Transverse colon (tissue), 4 donors: ENCODE data around the gene CBX8. TPM values are rescaled to one million over a fixed set of nuclear protein-coding genes. Genes with fewer than 3 reads are reported as not detected.
"Not testable (repeated sequence)": the region's sequence is repeated elsewhere in the genome, so short reads cannot be mapped to it uniquely, and the experiment has no call there.

Source experiments
- DNase-seq: peaks from one replicate; pipeline ENCODE4 v3.0.0-alpha.2; 2019
- H3K27ac ChIP-seq, 4 donors: fragments of 200-600 bp; sonication (generic); 2 replicates each; pipeline ENCODE4 v1.5.1; 2016 to 2018; ENCODE audit warnings: inconsistent platforms in 4 of 4
- H3K27me3 ChIP-seq: fragments of 200-600 bp; sonication (generic); 2 replicates; pipeline ENCODE4 v1.5.1; 2017; ENCODE audit warnings: inconsistent platforms
- H3K36me3 ChIP-seq, 4 donors: fragments of 200-600 bp; sonication (generic); 2 replicates each; pipeline ENCODE4 v1.5.1; 2017 to 2019; ENCODE audit warnings: inconsistent platforms in 4 of 4
- H3K4me1 ChIP-seq, 4 donors: fragments of 200-600 bp; sonication (generic); 2 replicates each; pipeline ENCODE4 v1.5.1; 2017 to 2020; ENCODE audit warnings: inconsistent platforms in 4 of 4
- H3K4me3 ChIP-seq, 4 donors: fragments of 200-600 bp; sonication (generic); 1 replicate in 1 of 4; 2 replicates in 3 of 4; pipeline versions ENCODE4 v1.5.1 to v1.6.1; 2017 to 2019; ENCODE audit warnings: inconsistent platforms in 4 of 4
- H3K9me3 ChIP-seq, 2 donors: fragments of 200-600 bp; sonication (generic); 2 replicates each; pipeline ENCODE4 v1.5.1; 2017 to 2019; ENCODE audit warnings: inconsistent platforms in 2 of 2
- EP300 ChIP-seq: sonication (generic); formaldehyde crosslinking; IDR thresholded peaks from one replicate; pipeline ENCODE4 v1.6.1; 2017; ENCODE audit warnings: antibody characterized with exemption, low read depth
- POLR2A ChIP-seq: fragments of 450-650 bp; IDR thresholded peaks from one replicate; pipeline ENCODE4 v1.6.1; 2016; ENCODE audit warnings: antibody characterized with exemption, mild to moderate bottlenecking, moderate library complexity
- POLR2AphosphoS5 ChIP-seq, 3 donors: sonication (generic); formaldehyde crosslinking; IDR thresholded peaks; one replicate each; pipeline ENCODE4 v1.6.1; 2016; ENCODE audit warnings: antibody characterized with exemption in 3 of 3
- WGBS, 2 donors: methylation state at CpG; one replicate each; pipeline ENCODE4 v1.1.5; 2018; ENCODE audit warnings: low coverage in 1 of 2; 5-methylcytosine and 5-hydroxymethylcytosine counted together
- in situ Hi-C, 4 donors: fragments of 200-750 bp; cut with MboI; loops; one replicate each; pipeline versions ENCODE4 v1.15.0 to v1.15.1; 2017; ENCODE audit warnings: low sequenced_read_pairs in 3 of 4, low pct_ligation_motif_present in 1 of 4, low pct_unique_long_range_greater_than_20kb in 1 of 4
- intact Hi-C: fragments of 100-400 bp; cut with DNase I; formaldehyde crosslinking; loops from one replicate; pipeline ENCODE4 v1.15.1; 2023; ENCODE audit warnings: low total_unique reads
- total RNA-seq, 4 donors: library from RNA; depleted of rRNA; stranded (reverse); fragments of >200 nt; gene quantifications; one replicate each; pipeline ENCODE4 v1.1.0, GENCODE V29; 2016
- TF ChIP-seq, protein P1 (sequence below), 5 experiments: fragments of 200-600 bp in 3 of 5; fragments of 450-650 bp in 2 of 5; sonication (generic) in 3 of 5; IDR thresholded peaks; 1 replicate in 2 of 5; 2 replicates in 3 of 5; pipeline ENCODE4 v1.5.1; 2016 to 2017; ENCODE audit warnings: antibody characterized with exemption in 5 of 5, inconsistent platforms in 3 of 5, mild to moderate bottlenecking in 2 of 5, moderate library complexity in 1 of 5

CBX8 gene
- total RNA-seq, 4 donors from 2014 or later: 1.5 to 4.4 (median 3.1) TPM

DNA sequence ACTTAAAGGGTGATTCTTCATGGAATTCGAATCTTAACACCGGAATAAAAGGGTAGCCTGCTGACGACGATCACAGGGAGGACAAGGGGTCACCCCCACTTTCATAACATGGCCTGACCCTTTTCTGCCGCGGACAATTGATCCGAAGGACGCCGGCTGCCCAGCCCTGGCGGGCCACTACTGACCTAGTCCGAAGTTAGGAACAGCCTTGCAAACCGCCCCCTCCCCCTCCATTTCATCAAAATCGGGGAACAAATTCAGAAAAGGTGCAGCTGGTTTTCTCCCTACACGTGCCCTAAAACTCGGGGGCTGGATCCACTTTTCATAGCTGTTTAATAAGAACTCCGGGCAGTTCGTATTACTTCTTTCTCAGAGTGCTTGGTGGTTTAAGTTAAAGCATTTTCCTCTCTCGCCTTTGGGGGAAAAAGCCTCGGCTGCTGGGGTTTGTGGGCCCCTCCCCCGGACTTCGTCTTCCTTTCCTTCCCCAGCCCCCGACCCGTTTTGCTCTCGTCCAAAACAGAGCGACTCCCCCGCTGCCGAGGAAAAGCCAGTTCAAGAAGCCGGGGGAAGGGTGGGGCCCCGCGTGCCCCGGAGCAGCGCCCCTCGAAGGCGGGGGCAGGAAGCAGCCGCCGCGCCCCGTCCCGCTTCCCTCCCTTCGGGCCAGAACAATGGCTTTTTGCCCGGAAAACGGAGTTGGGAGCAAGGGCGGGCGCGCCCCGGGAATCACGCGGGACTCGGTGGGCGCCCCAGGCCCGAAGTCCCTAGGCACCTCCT is 19.6 kb downstream of the CBX8 start:
- DNase-seq: peak; percentile 52
- in situ Hi-C loops: no loop called here
- intact Hi-C loops: no loop called here
- TF ChIP-seq, protein P1, sequence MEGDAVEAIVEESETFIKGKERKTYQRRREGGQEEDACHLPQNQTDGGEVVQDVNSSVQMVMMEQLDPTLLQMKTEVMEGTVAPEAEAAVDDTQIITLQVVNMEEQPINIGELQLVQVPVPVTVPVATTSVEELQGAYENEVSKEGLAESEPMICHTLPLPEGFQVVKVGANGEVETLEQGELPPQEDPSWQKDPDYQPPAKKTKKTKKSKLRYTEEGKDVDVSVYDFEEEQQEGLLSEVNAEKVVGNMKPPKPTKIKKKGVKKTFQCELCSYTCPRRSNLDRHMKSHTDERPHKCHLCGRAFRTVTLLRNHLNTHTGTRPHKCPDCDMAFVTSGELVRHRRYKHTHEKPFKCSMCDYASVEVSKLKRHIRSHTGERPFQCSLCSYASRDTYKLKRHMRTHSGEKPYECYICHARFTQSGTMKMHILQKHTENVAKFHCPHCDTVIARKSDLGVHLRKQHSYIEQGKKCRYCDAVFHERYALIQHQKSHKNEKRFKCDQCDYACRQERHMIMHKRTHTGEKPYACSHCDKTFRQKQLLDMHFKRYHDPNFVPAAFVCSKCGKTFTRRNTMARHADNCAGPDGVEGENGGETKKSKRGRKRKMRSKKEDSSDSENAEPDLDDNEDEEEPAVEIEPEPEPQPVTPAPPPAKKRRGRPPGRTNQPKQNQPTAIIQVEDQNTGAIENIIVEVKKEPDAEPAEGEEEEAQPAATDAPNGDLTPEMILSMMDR (IDR thresholded peaks at IDR 0.05): peak in 1 of 5 experiments; percentile 6
- TF ChIP-seq POLR2A: no peak
- TF ChIP-seq POLR2AphosphoS5 (IDR thresholded peaks at IDR 0.05): no peak
- TF ChIP-seq EP300: no peak
- peaks cover 4 to 25% (median 21%) of the 10 kb centered on the region in 4 donors for H3K4me1 ChIP-seq
- peak overlapping the region; percentile 29 to 60 (median 42) for H3K4me3 ChIP-seq
- peak overlapping the region in 1 of 4 donors; percentile 33 for H3K27ac ChIP-seq
- no peaks in the 10 kb centered on the region for H3K36me3 ChIP-seq
- H3K27me3 ChIP-seq: peaks cover 96% of the 10 kb centered on the region
- no peaks in the 10 kb centered on the region for H3K9me3 ChIP-seq
- 9% methylated on average over 39 of the region's 51 CpGs; no CpG with 5 or more reads in 1 of the 2 donors for WGBS, 2 donors

- Histone ChIP-seq H3K36me3 (no peaks in the 10 kb centered on the region), H3K27ac (peak overlapping the region in 1 of 4 donors; percentile 33), H3K4me3 (no peak overlapping the region), H3K9me3 (no peaks in the 10 kb centered on the region), H3K27me3 (peaks cover 96% of the 10 kb centered on the region), H3K4me1 (peaks cover 4 to 25% (median 21%) of the 10 kb centered on the region in 4 donors)
- WGBS, 2 donors: 35 to 42% methylated on average over 8 to 11 of the region's 11 CpGs
- no peak for DNase-seq
- TF ChIP-seq POLR2AphosphoS5 (IDR thresholded peaks at IDR 0.05) (peak in 2 of 3 donors; percentile 7 to 51), POLR2A (no peak)
- TF ChIP-seq, protein P1 (IDR thresholded peaks at IDR 0.05): peak in 1 of 5 experiments; percentile 22
- intact Hi-C loops: no loop called here
- in situ Hi-C loops: no loop called here
Measured at GRCh38 chr17:79776376-79777119, 20.3 kb downstream of the CBX8 start.

DNA sequence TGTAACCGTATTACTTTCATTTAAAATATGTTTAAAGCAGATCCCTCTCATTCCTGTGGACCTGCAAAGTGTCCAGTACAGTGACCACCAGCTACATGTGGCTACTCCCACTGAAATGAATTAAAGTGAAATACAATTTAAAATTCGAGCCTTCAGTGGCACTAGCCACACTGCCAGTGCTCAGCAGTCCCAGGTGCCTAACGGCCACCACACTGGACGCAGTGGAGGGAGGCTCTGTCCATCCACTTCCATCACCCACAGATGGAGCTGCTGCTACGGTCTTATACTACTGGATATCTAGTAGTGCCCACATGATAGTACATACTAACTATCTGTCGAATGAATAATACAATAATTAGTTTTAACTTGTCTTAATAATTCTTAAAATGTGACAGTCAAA is 21.2 kb downstream of the CBX8 start:
- TF ChIP-seq EP300 (no peak), POLR2A (no peak), POLR2AphosphoS5 (IDR thresholded peaks at IDR 0.05) (no peak)
- TF ChIP-seq, protein P1 (IDR thresholded peaks at IDR 0.05): no peak
- H3K4me3 ChIP-seq: no peak overlapping the region
- DNase-seq: no peak
- in situ Hi-C loops: no loop called here
- intact Hi-C loops: no loop called here
- H3K9me3 ChIP-seq: no peaks in the 10 kb centered on the region
- no peak overlapping the region for H3K27ac ChIP-seq
- 71 to 81% methylated on average over 4 to 6 of the region's 6 CpGs for WGBS, 2 donors
- H3K27me3 ChIP-seq: peaks cover 93% of the 10 kb centered on the region
- H3K4me1 ChIP-seq: peaks cover 4 to 25% (median 21%) of the 10 kb centered on the region in 4 donors
- H3K36me3 ChIP-seq: no peaks in the 10 kb centered on the region

DNA sequence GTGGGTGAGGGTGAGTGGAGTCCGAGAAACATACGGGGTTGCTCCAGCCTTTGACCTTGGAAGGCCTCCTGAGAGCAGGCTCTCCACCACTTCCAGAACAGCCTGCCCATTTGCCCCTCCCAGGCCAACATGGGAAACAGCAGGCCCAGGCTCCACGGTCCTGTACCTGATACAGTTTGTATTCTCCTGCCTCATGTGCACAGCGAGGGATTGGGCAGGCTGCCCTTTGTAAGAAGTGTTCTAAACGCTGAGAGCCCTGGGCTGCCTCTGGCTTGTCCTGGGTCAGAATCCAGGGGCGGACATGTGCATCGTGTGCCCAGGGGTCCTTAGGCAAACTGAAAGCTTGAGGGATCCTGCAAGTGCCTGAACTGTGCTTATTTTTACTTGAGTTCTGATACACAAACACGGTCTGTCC is 22.3 kb downstream of the CBX8 start:
- Histone ChIP-seq H3K27ac (no peak overlapping the region), H3K36me3 (no peaks in the 10 kb centered on the region)
- intact Hi-C loops: no loop called here

DNA sequence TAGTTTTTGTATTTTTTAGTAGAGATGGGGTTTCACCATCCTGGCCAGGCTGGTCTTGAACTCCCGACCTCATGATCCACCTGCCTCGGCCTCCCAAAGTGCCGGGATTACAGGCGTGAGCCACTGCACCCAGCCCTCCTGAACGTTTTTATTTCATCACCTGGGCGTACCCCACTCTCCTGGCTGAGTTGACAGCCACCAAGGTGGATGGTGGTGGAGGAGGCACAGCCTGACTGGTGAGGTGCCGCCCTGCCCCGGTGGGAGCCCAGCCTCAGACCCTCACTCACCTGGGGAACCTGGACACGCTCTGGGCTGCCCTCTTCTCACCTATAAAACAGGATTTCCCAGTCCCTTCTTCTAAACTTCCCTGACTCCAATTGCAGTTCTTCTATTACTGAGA is 24.2 kb downstream of the CBX8 start:
- H3K4me3 ChIP-seq, H3K9me3 ChIP-seq, H3K36me3 ChIP-seq, H3K27ac ChIP-seq, DNase-seq, intact Hi-C loops, in situ Hi-C loops: not testable (repeated sequence)
- H3K4me1 ChIP-seq: peaks cover 0 to 14% (median 8%) of the 10 kb centered on the region in 4 donors
- 56 to 61% methylated on average over 4 to 9 of the region's 9 CpGs for WGBS, 2 donors
- peaks cover 81% of the 10 kb centered on the region for H3K27me3 ChIP-seq

More for the DNA sequence above, 22.3 kb downstream of the CBX8 start:
- no peak for DNase-seq
- Histone ChIP-seq H3K27me3 (peaks cover 91% of the 10 kb centered on the region), H3K4me1 (peaks cover 4 to 25% (median 21%) of the 10 kb centered on the region in 4 donors), H3K9me3 (no peaks in the 10 kb centered on the region), H3K4me3 (no peak overlapping the region)
- in situ Hi-C loops: no loop called here
- WGBS, 2 donors: 82 to 100% methylated on average over 1 to 8 of the region's 8 CpGs
- TF ChIP-seq POLR2A (no peak), EP300 (no peak), POLR2AphosphoS5 (IDR thresholded peaks at IDR 0.05) (no peak)
- TF ChIP-seq, protein P1 (IDR thresholded peaks at IDR 0.05): no peak
